Endothelial cell (in vitro differentiated cells): Measurements from ENCODE around the gene ZNF700. TPM values are rescaled to one million over a fixed set of nuclear protein-coding genes. Genes with fewer than 3 reads are reported as not detected.

Source experiments
- DNase-seq: peaks from one replicate; pipeline ENCODE4 v3.0.0; 2021; ENCODE audit warnings: low spot score
- H3K27ac Mint-ChIP-seq: one replicate; pipeline ENCODE4 v1.8.0; 2021; ENCODE audit warnings: mixed read lengths, inconsistent platforms; ENCODE audit not compliant: unreplicated experiment
- H3K27me3 Mint-ChIP-seq: one replicate; pipeline ENCODE4 v1.8.0; 2021; ENCODE audit warnings: mild to moderate bottlenecking, moderate library complexity, mixed read lengths, inconsistent platforms; ENCODE audit not compliant: unreplicated experiment
- H3K36me3 Mint-ChIP-seq: one replicate; pipeline ENCODE4 v1.8.0; 2021; ENCODE audit warnings: mild to moderate bottlenecking, low read depth, mixed read lengths, inconsistent platforms; ENCODE audit not compliant: unreplicated experiment
- H3K4me1 Mint-ChIP-seq: one replicate; pipeline ENCODE4 v1.8.0; 2021; ENCODE audit warnings: mild to moderate bottlenecking, mixed read lengths, inconsistent platforms; ENCODE audit not compliant: unreplicated experiment
- H3K4me3 Mint-ChIP-seq: one replicate; pipeline ENCODE4 v1.8.0; 2021; ENCODE audit warnings: mild to moderate bottlenecking, mixed read lengths, inconsistent platforms; ENCODE audit not compliant: unreplicated experiment
- H3K9me3 Mint-ChIP-seq: one replicate; pipeline ENCODE4 v1.8.0; 2021; ENCODE audit warnings: mixed read lengths, inconsistent platforms; ENCODE audit not compliant: unreplicated experiment
- total RNA-seq: library from RNA; stranded (reverse); fragmentation: NEBNext Ultra II Directional; extraction: Animal tissue kit (Norgen Biotek cat#: 25700); gene quantifications from one replicate; pipeline ENCODE4 v1.2.1, GENCODE V29; 2021; ENCODE audit not compliant: unreplicated experiment
- TF ChIP-seq, protein P1 (sequence below): fragments of 200-600 bp; sonication (generic); IDR thresholded peaks from one replicate; pipeline ENCODE4 v1.5.0; 2021; ENCODE audit warnings: antibody characterized with exemption; ENCODE audit not compliant: unreplicated experiment

ZNF700 gene
- total RNA-seq, 1 donor from 2014 or later, result 0.18 TPM

DNA sequence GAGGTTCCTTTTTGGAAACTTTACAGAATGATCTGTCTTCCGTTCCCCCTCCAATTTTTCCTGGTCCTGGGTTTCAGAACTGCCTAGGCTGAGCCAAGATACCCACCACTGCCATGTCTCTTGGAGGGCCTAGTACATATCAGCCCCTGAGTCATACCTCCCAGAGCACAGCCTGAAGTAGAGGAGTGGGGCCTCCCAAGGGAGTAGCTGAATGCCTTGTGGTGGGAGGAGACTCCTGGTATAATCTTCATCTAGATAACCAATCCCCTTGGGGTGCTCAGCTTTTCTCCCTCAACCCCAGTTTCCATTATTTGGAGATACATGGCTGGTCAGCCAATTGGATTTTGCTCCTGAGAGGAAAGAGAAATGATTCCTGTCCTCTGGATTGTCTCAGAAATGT lies 70.3 kb downstream of the ZNF700 start:
- Mint-ChIP-seq H3K4me3 (no peak overlapping the region), H3K4me1 (no peaks in the 10 kb centered on the region), H3K36me3 (no peaks in the 10 kb centered on the region), H3K27me3 (no peaks in the 10 kb centered on the region), H3K27ac (no peak overlapping the region), H3K9me3 (peaks cover 25% of the 10 kb centered on the region)
- TF ChIP-seq, protein P1, sequence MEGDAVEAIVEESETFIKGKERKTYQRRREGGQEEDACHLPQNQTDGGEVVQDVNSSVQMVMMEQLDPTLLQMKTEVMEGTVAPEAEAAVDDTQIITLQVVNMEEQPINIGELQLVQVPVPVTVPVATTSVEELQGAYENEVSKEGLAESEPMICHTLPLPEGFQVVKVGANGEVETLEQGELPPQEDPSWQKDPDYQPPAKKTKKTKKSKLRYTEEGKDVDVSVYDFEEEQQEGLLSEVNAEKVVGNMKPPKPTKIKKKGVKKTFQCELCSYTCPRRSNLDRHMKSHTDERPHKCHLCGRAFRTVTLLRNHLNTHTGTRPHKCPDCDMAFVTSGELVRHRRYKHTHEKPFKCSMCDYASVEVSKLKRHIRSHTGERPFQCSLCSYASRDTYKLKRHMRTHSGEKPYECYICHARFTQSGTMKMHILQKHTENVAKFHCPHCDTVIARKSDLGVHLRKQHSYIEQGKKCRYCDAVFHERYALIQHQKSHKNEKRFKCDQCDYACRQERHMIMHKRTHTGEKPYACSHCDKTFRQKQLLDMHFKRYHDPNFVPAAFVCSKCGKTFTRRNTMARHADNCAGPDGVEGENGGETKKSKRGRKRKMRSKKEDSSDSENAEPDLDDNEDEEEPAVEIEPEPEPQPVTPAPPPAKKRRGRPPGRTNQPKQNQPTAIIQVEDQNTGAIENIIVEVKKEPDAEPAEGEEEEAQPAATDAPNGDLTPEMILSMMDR, result no peak
- DNase-seq, result no peak

Other genes with a start within 250 kb of the ZNF700 start
- 6.7 TPM for gene ZNF823, start 186.2 kb upstream of the ZNF700 start, total RNA-seq
- 0.05 TPM for gene ZNF441, start 158.1 kb upstream of the ZNF700 start, total RNA-seq
- not detected for gene ZNF491, start 126.6 kb upstream of the ZNF700 start, total RNA-seq
- 0.44 TPM for gene ZNF440, start 110.8 kb upstream of the ZNF700 start, total RNA-seq
- gene ZNF439, start 76.4 kb upstream of the ZNF700 start, total RNA-seq, result 0.18 TPM
- not detected for gene ZNF69, start 37.3 kb upstream of the ZNF700 start, total RNA-seq
- gene ZNF763, start 39.9 kb downstream of the ZNF700 start, total RNA-seq, result not detected
- 0.21 TPM for gene ZNF433, start 110.6 kb downstream of the ZNF700 start, total RNA-seq
- not detected for gene ZNF878, start 127.9 kb downstream of the ZNF700 start, total RNA-seq
- 0.15 TPM for gene ZNF844, start 139.6 kb downstream of the ZNF700 start, total RNA-seq
- gene ZNF20, start 215.2 kb downstream of the ZNF700 start, total RNA-seq, result 6.2 TPM
- gene ZNF625, start 231.6 kb downstream of the ZNF700 start, total RNA-seq, result 26.7 TPM
- gene ZNF136, start 238.0 kb downstream of the ZNF700 start, total RNA-seq, result 12.4 TPM